Measurements from ENCODE around the gene KDM4C. TPM values are rescaled to one million over a fixed set of nuclear protein-coding genes. Genes with fewer than 3 reads are reported as not detected.

The KDM4C gene
- total RNA-seq, 1 experiment from 2014 or later: 16.8 TPM

- no peak overlapping the region for H2AFZ ChIP-seq (ENCODE audit: low read depth, low read length, poor library complexity, severe bottlenecking)
- ChIA-PET RAD21 (ENCODE audit: low non-redundant PET in 1 of 2, low total read pairs in 2 of 2, uncharacterized antibody in 2 of 2, unreplicated experiment in 2 of 2) (interaction anchor here in 1 of 2 experiments (0.7 kb wide), 1 partner anchor 23 kb away, joined by 3 read pairs; no protein-coding TSS in a partner anchor), POLR2A (no interaction called here), CTCF (no interaction called here)
- no peaks in the 10 kb centered on the region for H3K27me3 ChIP-seq (ENCODE audit: insufficient read depth, low read length)
- H3K27ac ChIP-seq (ENCODE audit: low read depth, low read length): no peak overlapping the region
- no TSS peak for BruUV-seq (replicated peaks)
- H3K4me1 ChIP-seq (ENCODE audit: control insufficient read depth in 1 of 2, insufficient read depth in 2 of 2, low read length in 2 of 2): peaks cover 0 to 11% of the 10 kb centered on the region in 2 experiments; a peak in 2 of 4 replicates
- H4K20me1 ChIP-seq (ENCODE audit: insufficient read depth): no peaks in the 10 kb centered on the region
- H3K79me2 ChIP-seq (ENCODE audit: insufficient read depth, low read length): peaks cover 33% of the 10 kb centered on the region
- H3K9ac ChIP-seq (ENCODE audit: low read length): no peak overlapping the region
- no peaks in the 10 kb centered on the region for H3K9me2 ChIP-seq (ENCODE audit: insufficient read depth)
- H3K4me3 ChIP-seq (replicated peaks in 1 of 2; ENCODE audit: low read depth in 1 of 2, low read length in 2 of 2): no peak overlapping the region
- intact Hi-C loops (cut with micrococcal nuclease): no loop called here
- no peaks in the 10 kb centered on the region for H3K36me3 ChIP-seq (ENCODE audit: control insufficient read depth in 1 of 2, insufficient read depth in 2 of 2, low read length in 2 of 2)
- TF ChIP-seq SP1 (IDR thresholded peaks at IDR 0.05; ENCODE audit: low read depth) (no peak), ELF1 (IDR thresholded peaks at IDR 0.05; ENCODE audit: borderline replicate concordance, low read depth) (no peak), CBX3 (IDR thresholded peaks at IDR 0.05; ENCODE audit: low read depth) (no peak), MAX (IDR thresholded peaks at IDR 0.05) (no peak), POLR2A (IDR thresholded peaks at IDR 0.05; ENCODE audit: borderline replicate concordance, extremely low read depth, insufficient read depth, insufficient read length) (no peak), EZH2phosphoT487 (IDR thresholded peaks at IDR 0.05; ENCODE audit: borderline replicate concordance) (no peak)
- DNase-seq (ENCODE audit: low read depth, low spot score): no peak
- H3K9me3 ChIP-seq (ENCODE audit: control insufficient read depth in 1 of 2, insufficient read depth in 1 of 2, low read depth in 1 of 2, low read length in 2 of 2): no peaks in the 10 kb centered on the region
- no peak overlapping the region for H3K4me2 ChIP-seq (ENCODE audit: low read length)
- ATAC-seq: no peak
Measured at GRCh38 chr9:6780690-6781089, 22.9 kb downstream of the KDM4C start.

GRCh38 chr9:6781476-6781875, 23.7 kb downstream of the KDM4C start:
- ChIA-PET POLR2A (no interaction called here), RAD21 (ENCODE audit: low non-redundant PET in 1 of 2, low total read pairs in 2 of 2, uncharacterized antibody in 2 of 2, unreplicated experiment in 2 of 2) (no interaction called here), CTCF (no interaction called here)
- Histone ChIP-seq H3K36me3 (ENCODE audit: control insufficient read depth in 1 of 2, insufficient read depth in 2 of 2, low read length in 2 of 2) (no peaks in the 10 kb centered on the region), H2AFZ (ENCODE audit: low read depth, low read length, poor library complexity, severe bottlenecking) (no peak overlapping the region), H3K9ac (ENCODE audit: low read length) (no peak overlapping the region), H3K9me2 (ENCODE audit: insufficient read depth) (no peaks in the 10 kb centered on the region), H4K20me1 (ENCODE audit: insufficient read depth) (no peaks in the 10 kb centered on the region), H3K4me3 (replicated peaks in 1 of 2; ENCODE audit: low read depth in 1 of 2, low read length in 2 of 2) (no peak overlapping the region), H3K79me2 (ENCODE audit: insufficient read depth, low read length) (peaks cover 40% of the 10 kb centered on the region), H3K27me3 (ENCODE audit: insufficient read depth, low read length) (no peaks in the 10 kb centered on the region), H3K4me1 (ENCODE audit: control insufficient read depth in 1 of 2, insufficient read depth in 2 of 2, low read length in 2 of 2) (peaks cover 0 to 15% of the 10 kb centered on the region in 2 experiments; a peak in 2 of 4 replicates), H3K27ac (ENCODE audit: low read depth, low read length) (no peak overlapping the region), H3K4me2 (ENCODE audit: low read length) (no peak overlapping the region), H3K9me3 (ENCODE audit: control insufficient read depth in 1 of 2, insufficient read depth in 1 of 2, low read depth in 1 of 2, low read length in 2 of 2) (no peaks in the 10 kb centered on the region)
- ATAC-seq (no peak), DNase-seq (ENCODE audit: low read depth, low spot score) (no peak)
- no TSS peak for BruUV-seq (replicated peaks)
- intact Hi-C loops (cut with micrococcal nuclease): no loop called here
- no peak for TF ChIP-seq TCF7L2 (IDR thresholded peaks at IDR 0.05; ENCODE audit: borderline replicate concordance, extremely low read depth, insufficient read depth, insufficient read length)
- TF ChIP-seq CEBPB (IDR thresholded peaks at IDR 0.05; ENCODE audit: low read depth): no peak
- TF ChIP-seq, protein P1, sequence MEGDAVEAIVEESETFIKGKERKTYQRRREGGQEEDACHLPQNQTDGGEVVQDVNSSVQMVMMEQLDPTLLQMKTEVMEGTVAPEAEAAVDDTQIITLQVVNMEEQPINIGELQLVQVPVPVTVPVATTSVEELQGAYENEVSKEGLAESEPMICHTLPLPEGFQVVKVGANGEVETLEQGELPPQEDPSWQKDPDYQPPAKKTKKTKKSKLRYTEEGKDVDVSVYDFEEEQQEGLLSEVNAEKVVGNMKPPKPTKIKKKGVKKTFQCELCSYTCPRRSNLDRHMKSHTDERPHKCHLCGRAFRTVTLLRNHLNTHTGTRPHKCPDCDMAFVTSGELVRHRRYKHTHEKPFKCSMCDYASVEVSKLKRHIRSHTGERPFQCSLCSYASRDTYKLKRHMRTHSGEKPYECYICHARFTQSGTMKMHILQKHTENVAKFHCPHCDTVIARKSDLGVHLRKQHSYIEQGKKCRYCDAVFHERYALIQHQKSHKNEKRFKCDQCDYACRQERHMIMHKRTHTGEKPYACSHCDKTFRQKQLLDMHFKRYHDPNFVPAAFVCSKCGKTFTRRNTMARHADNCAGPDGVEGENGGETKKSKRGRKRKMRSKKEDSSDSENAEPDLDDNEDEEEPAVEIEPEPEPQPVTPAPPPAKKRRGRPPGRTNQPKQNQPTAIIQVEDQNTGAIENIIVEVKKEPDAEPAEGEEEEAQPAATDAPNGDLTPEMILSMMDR (IDR thresholded peaks at IDR 0.05 in 2 of 3, conservative IDR thresholded peaks at IDR 0.05 in 1 of 3; ENCODE audit: borderline replicate concordance in 1 of 3, insufficient read depth in 1 of 3, low read depth in 2 of 3, low read length in 2 of 3): no peak
- no peak for TF ChIP-seq FOSL1 (IDR thresholded peaks at IDR 0.05; ENCODE audit: low read depth)
- TF ChIP-seq EGR1 (IDR thresholded peaks at IDR 0.05; ENCODE audit: low read depth): no peak
- TF ChIP-seq ZNF274 (IDR thresholded peaks at IDR 0.05; ENCODE audit: low read depth, low read length): no peak
- TF ChIP-seq SRF (IDR thresholded peaks at IDR 0.05; ENCODE audit: low read depth): no peak
- no peak for TF ChIP-seq CBX3 (IDR thresholded peaks at IDR 0.05; ENCODE audit: low read depth)
- TF ChIP-seq EZH2 (IDR thresholded peaks at IDR 0.05): no peak
- TF ChIP-seq JUND (IDR thresholded peaks at IDR 0.05): no peak
- no peak for TF ChIP-seq EZH2phosphoT487 (IDR thresholded peaks at IDR 0.05; ENCODE audit: borderline replicate concordance)
- TF ChIP-seq, protein P2, sequence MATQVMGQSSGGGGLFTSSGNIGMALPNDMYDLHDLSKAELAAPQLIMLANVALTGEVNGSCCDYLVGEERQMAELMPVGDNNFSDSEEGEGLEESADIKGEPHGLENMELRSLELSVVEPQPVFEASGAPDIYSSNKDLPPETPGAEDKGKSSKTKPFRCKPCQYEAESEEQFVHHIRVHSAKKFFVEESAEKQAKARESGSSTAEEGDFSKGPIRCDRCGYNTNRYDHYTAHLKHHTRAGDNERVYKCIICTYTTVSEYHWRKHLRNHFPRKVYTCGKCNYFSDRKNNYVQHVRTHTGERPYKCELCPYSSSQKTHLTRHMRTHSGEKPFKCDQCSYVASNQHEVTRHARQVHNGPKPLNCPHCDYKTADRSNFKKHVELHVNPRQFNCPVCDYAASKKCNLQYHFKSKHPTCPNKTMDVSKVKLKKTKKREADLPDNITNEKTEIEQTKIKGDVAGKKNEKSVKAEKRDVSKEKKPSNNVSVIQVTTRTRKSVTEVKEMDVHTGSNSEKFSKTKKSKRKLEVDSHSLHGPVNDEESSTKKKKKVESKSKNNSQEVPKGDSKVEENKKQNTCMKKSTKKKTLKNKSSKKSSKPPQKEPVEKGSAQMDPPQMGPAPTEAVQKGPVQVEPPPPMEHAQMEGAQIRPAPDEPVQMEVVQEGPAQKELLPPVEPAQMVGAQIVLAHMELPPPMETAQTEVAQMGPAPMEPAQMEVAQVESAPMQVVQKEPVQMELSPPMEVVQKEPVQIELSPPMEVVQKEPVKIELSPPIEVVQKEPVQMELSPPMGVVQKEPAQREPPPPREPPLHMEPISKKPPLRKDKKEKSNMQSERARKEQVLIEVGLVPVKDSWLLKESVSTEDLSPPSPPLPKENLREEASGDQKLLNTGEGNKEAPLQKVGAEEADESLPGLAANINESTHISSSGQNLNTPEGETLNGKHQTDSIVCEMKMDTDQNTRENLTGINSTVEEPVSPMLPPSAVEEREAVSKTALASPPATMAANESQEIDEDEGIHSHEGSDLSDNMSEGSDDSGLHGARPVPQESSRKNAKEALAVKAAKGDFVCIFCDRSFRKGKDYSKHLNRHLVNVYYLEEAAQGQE (IDR thresholded peaks at IDR 0.05; ENCODE audit: low read depth): no peak
- TF ChIP-seq ELF1 (IDR thresholded peaks at IDR 0.05; ENCODE audit: borderline replicate concordance, low read depth): no peak
- TF ChIP-seq ZFX (IDR thresholded peaks at IDR 0.05): no peak
